Natural killer cell (primary cell): ENCODE results near the gene HAGH. TPM values are rescaled to one million over a fixed set of nuclear protein-coding genes. Genes with fewer than 3 reads are reported as not detected.

Experiments
- ATAC-seq, 3 donors: fragments of 150-1000 bp in 2 of 3; fragments of 200-7000 bp in 1 of 3; cut with Tn5 transposase; 1 replicate in 1 of 3; 2 replicates in 2 of 3; pipeline ENCODE4 v1.10.0; 2021; ENCODE audit warnings: mild to moderate bottlenecking in 2 of 3, moderate library complexity in 2 of 3
- DNase-seq, 2 donors: peaks; one replicate each; pipeline versions ENCODE4 v3.0.0 to v3.0.0-alpha.2; 2013 to 2021; ENCODE audit warnings: mixed read lengths in 1 of 2
- H3K27ac ChIP-seq: one replicate; pipeline ENCODE4 v1.5.1; 2013; ENCODE audit warnings: mild to moderate bottlenecking, low read length
- H3K27me3 ChIP-seq: one replicate; pipeline ENCODE4 v1.6.1; 2013; ENCODE audit warnings: low read length; ENCODE audit not compliant: control insufficient read depth, insufficient read depth
- H3K36me3 ChIP-seq: one replicate; pipeline ENCODE4 v1.6.1; 2013; ENCODE audit warnings: low read length; ENCODE audit not compliant: control insufficient read depth, insufficient read depth
- H3K4me1 ChIP-seq: one replicate; pipeline ENCODE4 v1.6.1; 2013; ENCODE audit warnings: low read length; ENCODE audit not compliant: control insufficient read depth, insufficient read depth
- H3K4me3 ChIP-seq: one replicate; pipeline ENCODE4 v1.5.1; 2013; ENCODE audit warnings: low read length
- H3K9me3 ChIP-seq: one replicate; pipeline ENCODE4 v1.6.1; 2013; ENCODE audit warnings: low read length; ENCODE audit not compliant: control insufficient read depth, insufficient read depth
- H3K27ac Mint-ChIP-seq, 2 donors: one replicate each; pipeline ENCODE4 v1.8.0; 2022; ENCODE audit warnings: mild to moderate bottlenecking in 2 of 2, mixed read lengths in 2 of 2, moderate library complexity in 1 of 2
- H3K27me3 Mint-ChIP-seq, 2 donors: one replicate each; pipeline ENCODE4 v1.8.0; 2022; ENCODE audit warnings: low read depth in 2 of 2, mixed read lengths in 2 of 2
- H3K36me3 Mint-ChIP-seq: one replicate; pipeline ENCODE4 v1.8.0; 2022; ENCODE audit warnings: mixed read lengths
- H3K4me1 Mint-ChIP-seq, 2 donors: one replicate each; pipeline ENCODE4 v1.8.0; 2022; ENCODE audit warnings: mixed read lengths in 2 of 2
- H3K4me3 Mint-ChIP-seq: one replicate; pipeline ENCODE4 v1.8.0; 2022; ENCODE audit warnings: mild to moderate bottlenecking, moderate library complexity, mixed read lengths
- H3K9me3 Mint-ChIP-seq, 2 donors: one replicate each; pipeline ENCODE4 v1.8.0; 2022; ENCODE audit warnings: mixed read lengths in 2 of 2
- CTCF ChIP-seq: fragments of 200-600 bp; IDR thresholded peaks from one replicate; pipeline ENCODE4 v1.8.0; 2022; ENCODE audit warnings: antibody characterized with exemption
- WGBS: methylation state at CpG from one replicate; pipeline ENCODE4 v1.1.7; 2013; ENCODE audit warnings: missing lambda C conversion rate; ENCODE audit not compliant: insufficient coverage; 5-methylcytosine and 5-hydroxymethylcytosine counted together
- intact Hi-C: fragments of 100-400 bp; cut with micrococcal nuclease; formaldehyde crosslinking; loops from one replicate; pipeline ENCODE4 v1.14.2; 2022
- total RNA-seq, 4 donors: library from RNA; stranded (reverse); fragments of 120-200 nt in 1 of 4; gene quantifications; one replicate each; pipeline versions ENCODE4 v1.2.3 to v1.2.4, GENCODE V29; 2013 to 2022

The HAGH gene
- total RNA-seq, 3 donors from 2014 or later (not counting 1 experiment from before 2014, with no cell fraction given), result 27.8 to 38.4 (median 37.5) TPM

- peaks cover 53% of the 10 kb centered on the region for H3K36me3 ChIP-seq
- Mint-ChIP-seq H3K4me1 (peaks cover 0 to 8% of the 10 kb centered on the region in 2 donors), H3K4me3 (no peak overlapping the region), H3K27ac (peak overlapping the region in 1 of 2 donors; percentile 36), H3K36me3 (peaks cover 3% of the 10 kb centered on the region), H3K9me3 (no peaks in the 10 kb centered on the region), H3K27me3 (no peaks in the 10 kb centered on the region)
- no peaks in the 10 kb centered on the region for H3K27me3 ChIP-seq
- ATAC-seq (no peak), DNase-seq (no peak)
- H3K4me1 ChIP-seq, result peaks cover 20% of the 10 kb centered on the region
- H3K4me3 ChIP-seq, result no peak overlapping the region
- H3K9me3 ChIP-seq, result no peaks in the 10 kb centered on the region
- intact Hi-C loops, result no loop called here
- TF ChIP-seq CTCF, result no peak
- WGBS, result 94% methylated on average over 19 of the region's 19 CpGs
- H3K27ac ChIP-seq, result no peak overlapping the region
Measured at GRCh38 chr16:1766231-1766630, 60.4 kb downstream of the HAGH start.

- intact Hi-C loops, result no loop called here
Measured at GRCh38 chr16:1765826-1766225, 60.8 kb downstream of the HAGH start.

GRCh38 chr16:1764971-1765370, 61.7 kb downstream of the HAGH start:
- Histone ChIP-seq H3K36me3 (peaks cover 63% of the 10 kb centered on the region), H3K9me3 (no peaks in the 10 kb centered on the region), H3K27me3 (no peaks in the 10 kb centered on the region), H3K4me3 (no peak overlapping the region), H3K27ac (no peak overlapping the region), H3K4me1 (peaks cover 10% of the 10 kb centered on the region)
- Mint-ChIP-seq H3K9me3 (no peaks in the 10 kb centered on the region), H3K27me3 (no peaks in the 10 kb centered on the region), H3K27ac (no peak overlapping the region), H3K36me3 (peaks cover 7% of the 10 kb centered on the region), H3K4me1 (peaks cover 0 to 2% of the 10 kb centered on the region in 2 donors), H3K4me3 (no peak overlapping the region)
- 92% methylated on average over 19 of the region's 21 CpGs for WGBS
- intact Hi-C loops, result no loop called here
- DNase-seq, result no peak
- ATAC-seq, result no peak
- no peak for TF ChIP-seq CTCF

More at GRCh38 chr16:1765826-1766225, 60.8 kb downstream of the HAGH start:
- no peak for DNase-seq
- H3K27ac ChIP-seq, result no peak overlapping the region
- peaks cover 19% of the 10 kb centered on the region for H3K4me1 ChIP-seq
- 88% methylated on average over 22 of the region's 22 CpGs for WGBS
- H3K4me1 Mint-ChIP-seq, result peaks cover 0 to 8% of the 10 kb centered on the region in 2 donors
- no peaks in the 10 kb centered on the region for H3K27me3 Mint-ChIP-seq
- no peak for TF ChIP-seq CTCF
- H3K36me3 ChIP-seq, result peaks cover 55% of the 10 kb centered on the region
- H3K9me3 Mint-ChIP-seq, result no peaks in the 10 kb centered on the region
- H3K27me3 ChIP-seq, result no peaks in the 10 kb centered on the region
- no peaks in the 10 kb centered on the region for H3K9me3 ChIP-seq
- no peak overlapping the region for H3K4me3 ChIP-seq
- no peak overlapping the region for H3K4me3 Mint-ChIP-seq
- peak overlapping the region in 1 of 2 donors; percentile 36 for H3K27ac Mint-ChIP-seq
- peaks cover 7% of the 10 kb centered on the region for H3K36me3 Mint-ChIP-seq
- no peak for ATAC-seq
